Coronary artery (tissue), 2 donors: ENCODE results near the gene SETD7.

Source experiments
- DNase-seq: peaks from one replicate; pipeline ENCODE4 v3.0.0-alpha.2; 2017; ENCODE audit warnings: low spot score
- H3K27ac ChIP-seq, 2 donors: fragments of 200-600 bp; sonication (generic); one replicate each; pipeline ENCODE4 v1.5.1; 2016 to 2019
- H3K4me3 ChIP-seq: fragments of 200-600 bp; sonication (generic); 2 replicates; pipeline ENCODE4 v1.5.1; 2016; ENCODE audit warnings: mild to moderate bottlenecking, moderate library complexity
- CTCF ChIP-seq: fragments of 200-600 bp; sonication (generic); IDR thresholded peaks from one replicate; pipeline ENCODE4 v1.5.1; 2019; ENCODE audit warnings: antibody characterized with exemption

Gene SETD7

GRCh38 chr4:139501117-139501516 is 54.9 kb downstream of the SETD7 start:
- Histone ChIP-seq H3K4me3 (no peak overlapping the region), H3K27ac (no peak overlapping the region)
- no peak for TF ChIP-seq CTCF
- DNase-seq: no peak

- no peak for DNase-seq
- Histone ChIP-seq H3K27ac (no peak overlapping the region), H3K4me3 (no peak overlapping the region)
- no peak for TF ChIP-seq CTCF
Measured at GRCh38 chr4:139499186-139499585, 56.8 kb downstream of the SETD7 start.

GRCh38 chr4:139493176-139493575 is 62.8 kb downstream of the SETD7 start:
- Histone ChIP-seq H3K4me3 (no peak overlapping the region), H3K27ac (no peak overlapping the region)
- no peak for TF ChIP-seq CTCF
- DNase-seq: no peak

- no peak overlapping the region for H3K27ac ChIP-seq
- TF ChIP-seq CTCF: no peak
- H3K4me3 ChIP-seq: no peak overlapping the region
- no peak for DNase-seq
Measured at GRCh38 chr4:139492429-139492828, 63.6 kb downstream of the SETD7 start.

GRCh38 chr4:139489638-139490037 is 66.4 kb downstream of the SETD7 start:
- TF ChIP-seq CTCF: no peak
- DNase-seq: no peak

GRCh38 chr4:139488442-139488841 is 67.6 kb downstream of the SETD7 start:
- Histone ChIP-seq H3K4me3 (no peak overlapping the region), H3K27ac (no peak overlapping the region)
- TF ChIP-seq CTCF: no peak
- DNase-seq: no peak

More at GRCh38 chr4:139489638-139490037, 66.4 kb downstream of the SETD7 start:
- Histone ChIP-seq H3K4me3 (no peak overlapping the region), H3K27ac (no peak overlapping the region)

GRCh38 chr4:139484783-139485311 is 71.2 kb downstream of the SETD7 start:
- TF ChIP-seq CTCF: no peak
- Histone ChIP-seq H3K4me3 (no peak overlapping the region), H3K27ac (no peak overlapping the region)
- DNase-seq: no peak
